OCI-LY3 (cell line): ENCODE measurements around the gene FMN1.

Experiments used
- CTCF ChIP-seq: fragments of 200-600, 300-600 bp; sonication (generic); IDR thresholded peaks from 2 replicates; pipeline ENCODE4 v1.5.1; 2014; ENCODE audit warnings: antibody characterized with exemption, low read length, low read depth
- EZH2phosphoT487 ChIP-seq: fragments of 200-600 bp; shearing (Covaris generic); IDR thresholded peaks from 2 replicates; pipeline ENCODE4 v1.6.1; 2018; ENCODE audit warnings: antibody characterized with exemption, mixed run types, low read depth

GRCh38 chr15:32923176-32923575 is 271.3 kb downstream of the FMN1 start:
- no peak for TF ChIP-seq CTCF
- TF ChIP-seq EZH2phosphoT487: no peak
